K562 (cell line): ENCODE measurements around the gene ANO4.

Experiments used
- CTCF ChIP-seq, 3 experiments: IDR thresholded peaks in 2 of 3; conservative IDR thresholded peaks in 1 of 3; 2 replicates each; pipeline ENCODE4 v1.5.1; 2011 to 2012; ENCODE audit warnings: low read length in 3 of 3, mild to moderate bottlenecking in 3 of 3, control low read depth in 2 of 3, improper control_type of control experiment in 1 of 3, inconsistent platforms in 1 of 3, low read depth in 1 of 3, mixed read lengths in 1 of 3, moderate library complexity in 1 of 3; ENCODE audit not compliant: insufficient read depth in 2 of 3
- ESRRA ChIP-seq: fragments of 450-650 bp; IDR thresholded peaks from 2 replicates; pipeline ENCODE4 v1.6.1; 2014; ENCODE audit warnings: low read depth, mild to moderate bottlenecking, moderate library complexity, borderline replicate concordance
- HDAC6 ChIP-seq: IDR thresholded peaks from 2 replicates; pipeline ENCODE4 v1.6.1; 2012; ENCODE audit warnings: low read depth, mild to moderate bottlenecking, control low read depth, inconsistent platforms, low read length, moderate library complexity
- NFATC3 ChIP-seq: fragments of 450-650 bp; IDR thresholded peaks from 2 replicates; pipeline ENCODE4 v1.6.1; 2017; ENCODE audit warnings: mild to moderate bottlenecking
- POLR2AphosphoS2 ChIP-seq: IDR thresholded peaks from 2 replicates; pipeline ENCODE4 v1.6.1; 2012; ENCODE audit warnings: low read length, improper control_type of control experiment
- SMAD1 ChIP-seq: fragments of 150-350 bp; IDR thresholded peaks from 2 replicates; pipeline ENCODE4 v1.6.1; 2014; ENCODE audit warnings: low read length, low read depth; ENCODE audit not compliant: partially characterized antibody
- SP1 ChIP-seq: sonication (generic); formaldehyde crosslinking; IDR thresholded peaks from 2 replicates; pipeline ENCODE4 v1.8.1; 2022; ENCODE audit warnings: mild to moderate bottlenecking, missing genetic modification reagents

GRCh38 chr12:100974341-100974740 lies 179.8 kb downstream of the ANO4 start:
- TF ChIP-seq SP1 (CRISPR knock-in tag) (no peak), CTCF (IDR thresholded peaks at IDR 0.05 in 2 of 3, conservative IDR thresholded peaks at IDR 0.05 in 1 of 3; ENCODE audit: insufficient read depth in 2 of 3, low read depth in 1 of 3, low read length in 3 of 3) (no peak), NFATC3 (no peak), HDAC6 (no peak), SMAD1 (no peak), POLR2AphosphoS2 (no peak), ESRRA (no peak)
